Uterus (tissue), 4 donors: ENCODE results near the gene CISD2. TPM values are rescaled to one million over a fixed set of nuclear protein-coding genes. Genes with fewer than 3 reads are reported as not detected.

ENCODE experiments used
- DNase-seq, 2 donors: peaks; one replicate each; pipeline ENCODE4 v3.0.0-alpha.2; 2019 to 2020
- H3K27ac ChIP-seq, 2 donors: fragments of 200-600 bp; sonication (generic); 1 replicate in 1 of 2; 2 replicates in 1 of 2; pipeline ENCODE4 v1.5.1; 2016 to 2018
- H3K27me3 ChIP-seq, 2 donors: fragments of 200-600 bp; sonication (generic); one replicate each; pipeline ENCODE4 v1.5.1; 2018 to 2019; ENCODE audit warnings: control low read depth in 1 of 2
- H3K36me3 ChIP-seq, 2 donors: fragments of 200-600 bp; sonication (generic); one replicate each; pipeline ENCODE4 v1.5.1; 2019; ENCODE audit warnings: control low read depth in 1 of 2
- H3K4me1 ChIP-seq, 2 donors: fragments of 200-600 bp; sonication (generic); one replicate each; pipeline ENCODE4 v1.5.1; 2018 to 2019; ENCODE audit warnings: control low read depth in 1 of 2
- H3K4me3 ChIP-seq, 2 donors: fragments of 200-600 bp; sonication (generic); 1 replicate in 1 of 2; 2 replicates in 1 of 2; pipeline ENCODE4 v1.5.1; 2018 to 2019; ENCODE audit warnings: mild to moderate bottlenecking in 1 of 2
- H3K9me3 ChIP-seq, 2 donors: fragments of 200-600 bp; sonication (generic); one replicate each; pipeline ENCODE4 v1.5.1; 2019; ENCODE audit warnings: control low read depth in 1 of 2
- POLR2A ChIP-seq, 2 donors: fragments of 450-650 bp; IDR thresholded peaks; one replicate each; pipeline ENCODE4 v1.6.1; 2016; ENCODE audit warnings: antibody characterized with exemption in 2 of 2, mild to moderate bottlenecking in 1 of 2, moderate library complexity in 1 of 2
- intact Hi-C: fragments of 100-400 bp; cut with DNase I; formaldehyde crosslinking; loops from one replicate; pipeline ENCODE4 v1.15.1; 2023; ENCODE audit warnings: low total_unique reads
- total RNA-seq, 4 donors: library from RNA; depleted of rRNA in 3 of 4; stranded (reverse); fragments of >200 nt in 3 of 4; gene quantifications; one replicate each; pipeline versions ENCODE4 v1.1.0 to v1.2.4, GENCODE V29; 2014 to 2023
- TF ChIP-seq, protein P1 (sequence below), 4 experiments: fragments of 200-600 bp in 2 of 4; fragments of 450-650 bp in 2 of 4; sonication (generic) in 2 of 4; IDR thresholded peaks; one replicate each; pipeline ENCODE4 v1.5.1; 2016 to 2019; ENCODE audit warnings: antibody characterized with exemption in 4 of 4, mild to moderate bottlenecking in 2 of 4, moderate library complexity in 1 of 4
- donor health status: DM: yes; HTN: yes; CAD: no.

Gene CISD2
- total RNA-seq, 4 donors from 2014 or later, result 3.8 to 30.0 (median 19.4) TPM

DNA sequence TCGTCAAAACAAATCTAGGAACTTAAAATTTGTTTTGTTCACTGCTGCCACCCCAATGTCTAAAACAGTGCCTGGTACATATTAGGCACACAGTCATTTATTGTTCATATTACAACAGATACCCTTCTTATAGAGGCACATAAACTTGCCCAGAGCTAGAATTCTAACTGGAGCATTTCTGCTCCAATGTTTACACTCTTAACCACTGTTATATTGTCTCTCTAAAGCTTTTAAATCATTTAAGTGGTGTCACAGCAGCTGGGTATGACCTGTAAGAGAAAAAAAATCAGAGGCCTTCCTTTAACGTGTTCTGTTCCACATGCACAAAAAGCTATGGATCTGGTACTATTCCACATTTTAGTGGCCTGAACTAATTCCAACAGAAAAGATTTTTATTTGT, 44.4 kb upstream of the CISD2 start:
- H3K36me3 ChIP-seq, result no peaks in the 10 kb centered on the region
- intact Hi-C loops, result loop anchor here (10.0 kb wide), 1 partner anchor 60 kb away; the partner anchor contains the start of gene MANBA
- no peaks in the 10 kb centered on the region for H3K27me3 ChIP-seq
- no peaks in the 10 kb centered on the region for H3K9me3 ChIP-seq
- peaks cover 0 to 4% of the 10 kb centered on the region in 2 donors for H3K4me1 ChIP-seq
- no peak for DNase-seq
- TF ChIP-seq POLR2A (IDR thresholded peaks at IDR 0.05), result no peak
- TF ChIP-seq, protein P1, sequence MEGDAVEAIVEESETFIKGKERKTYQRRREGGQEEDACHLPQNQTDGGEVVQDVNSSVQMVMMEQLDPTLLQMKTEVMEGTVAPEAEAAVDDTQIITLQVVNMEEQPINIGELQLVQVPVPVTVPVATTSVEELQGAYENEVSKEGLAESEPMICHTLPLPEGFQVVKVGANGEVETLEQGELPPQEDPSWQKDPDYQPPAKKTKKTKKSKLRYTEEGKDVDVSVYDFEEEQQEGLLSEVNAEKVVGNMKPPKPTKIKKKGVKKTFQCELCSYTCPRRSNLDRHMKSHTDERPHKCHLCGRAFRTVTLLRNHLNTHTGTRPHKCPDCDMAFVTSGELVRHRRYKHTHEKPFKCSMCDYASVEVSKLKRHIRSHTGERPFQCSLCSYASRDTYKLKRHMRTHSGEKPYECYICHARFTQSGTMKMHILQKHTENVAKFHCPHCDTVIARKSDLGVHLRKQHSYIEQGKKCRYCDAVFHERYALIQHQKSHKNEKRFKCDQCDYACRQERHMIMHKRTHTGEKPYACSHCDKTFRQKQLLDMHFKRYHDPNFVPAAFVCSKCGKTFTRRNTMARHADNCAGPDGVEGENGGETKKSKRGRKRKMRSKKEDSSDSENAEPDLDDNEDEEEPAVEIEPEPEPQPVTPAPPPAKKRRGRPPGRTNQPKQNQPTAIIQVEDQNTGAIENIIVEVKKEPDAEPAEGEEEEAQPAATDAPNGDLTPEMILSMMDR (IDR thresholded peaks at IDR 0.05), result no peak
- H3K27ac ChIP-seq, result peak overlapping the region; percentile 98 to 99
- H3K4me3 ChIP-seq, result peak overlapping the region; percentile 60 to 85

DNA sequence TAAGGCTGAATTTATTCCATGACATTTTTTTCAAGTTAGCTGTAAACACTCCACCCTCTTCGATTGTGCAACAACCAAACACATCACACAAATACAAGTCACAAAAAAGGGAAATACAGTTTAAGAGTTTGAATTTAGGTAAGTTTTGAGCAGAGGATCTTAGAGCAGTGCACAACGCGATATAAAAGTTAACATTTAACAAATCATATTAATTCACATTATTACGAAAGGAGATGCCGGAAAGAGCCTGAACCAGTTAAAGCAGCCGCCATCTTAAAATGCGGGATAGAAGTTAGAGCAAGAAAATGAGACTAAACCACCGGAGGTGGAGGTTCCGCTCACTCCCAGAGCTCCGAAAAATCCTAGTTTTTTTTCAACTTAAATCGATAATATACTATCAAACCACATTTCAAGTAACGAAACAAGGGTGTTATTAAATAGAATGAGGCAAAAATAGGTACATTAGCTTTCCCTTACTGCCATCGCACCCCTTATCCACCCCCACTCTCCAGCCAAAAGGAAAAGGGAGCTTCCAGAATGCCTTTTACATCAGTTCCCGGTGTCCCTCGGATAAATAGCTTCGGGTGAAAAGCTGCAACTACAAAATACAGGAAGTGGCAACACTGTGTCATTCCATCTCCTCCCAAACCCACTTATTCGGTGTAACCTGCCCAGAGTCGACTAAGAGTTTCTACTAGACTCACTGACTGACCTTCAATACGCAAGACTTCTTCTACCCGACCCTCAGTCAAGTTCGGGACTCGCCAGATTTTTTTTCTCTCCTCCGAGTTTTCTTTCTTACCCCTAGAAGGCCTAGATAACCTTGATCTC, 43.3 kb upstream of the CISD2 start:
- Histone ChIP-seq H3K4me1 (peaks cover 0 to 4% of the 10 kb centered on the region in 2 donors), H3K9me3 (no peaks in the 10 kb centered on the region), H3K4me3 (peak overlapping the region; percentile 60 to 85), H3K27me3 (no peaks in the 10 kb centered on the region), H3K36me3 (no peaks in the 10 kb centered on the region), H3K27ac (peak overlapping the region; percentile 98 to 99)
- intact Hi-C loops, result loop anchor here (2.0 to 10.0 kb wide), 2 partner anchors 43 to 61 kb away; partner anchors contain the start of genes CISD2 and MANBA
- peak in 1 of 2 donors; percentile 32 for DNase-seq
- TF ChIP-seq, protein P1 (IDR thresholded peaks at IDR 0.05), result no peak
- TF ChIP-seq POLR2A (IDR thresholded peaks at IDR 0.05), result no peak

DNA sequence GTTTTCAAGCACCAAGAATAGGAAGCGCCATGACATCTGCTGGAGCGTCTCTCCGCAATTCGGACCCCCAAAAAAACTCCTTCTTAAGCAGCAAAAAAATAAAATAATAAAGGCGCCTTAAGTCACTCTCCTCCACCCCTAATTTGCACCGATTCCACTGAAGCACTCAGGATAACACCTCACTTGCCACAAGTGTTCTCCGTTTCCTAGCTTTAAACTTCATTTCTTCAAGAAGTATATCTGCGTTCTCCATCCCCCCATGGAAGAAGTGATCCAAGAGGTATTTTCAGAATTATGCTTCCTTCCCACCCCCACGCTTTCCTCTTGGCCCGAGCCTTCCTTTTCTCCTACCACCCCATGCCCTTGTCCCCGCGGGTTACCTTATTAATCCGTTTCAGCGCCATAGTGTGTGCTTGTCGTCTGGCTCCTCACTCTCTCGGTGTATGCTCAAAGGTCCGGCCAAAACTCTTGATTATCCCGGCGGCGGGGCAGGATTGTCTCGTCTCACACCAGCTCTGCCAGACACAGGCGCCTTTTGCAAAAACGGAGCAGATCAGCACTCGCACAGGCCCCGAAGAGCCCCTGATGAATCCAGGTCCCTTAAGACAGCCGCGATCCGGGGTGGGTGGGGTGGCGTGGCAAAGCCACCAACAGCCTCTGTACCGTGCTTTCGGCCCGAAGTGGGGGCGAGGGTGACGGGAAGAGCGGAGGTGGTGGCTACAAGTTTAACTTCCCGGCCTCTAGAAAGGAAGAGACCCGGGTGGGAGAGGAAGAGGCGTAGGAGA, 42.5 kb upstream of the CISD2 start:
- H3K9me3 ChIP-seq, result no peaks in the 10 kb centered on the region
- no peaks in the 10 kb centered on the region for H3K36me3 ChIP-seq
- TF ChIP-seq, protein P1 (IDR thresholded peaks at IDR 0.05), result no peak
- no peak for TF ChIP-seq POLR2A (IDR thresholded peaks at IDR 0.05)
- H3K27me3 ChIP-seq, result no peaks in the 10 kb centered on the region
- H3K4me3 ChIP-seq, result peak overlapping the region; percentile 60 to 85
- H3K27ac ChIP-seq, result peak overlapping the region; percentile 98 to 99
- intact Hi-C loops, result loop anchor here (2.0 to 10.0 kb wide), 2 partner anchors 43 to 61 kb away; partner anchors contain the start of genes CISD2 and MANBA
- no peak for DNase-seq
- peaks cover 0 to 4% of the 10 kb centered on the region in 2 donors for H3K4me1 ChIP-seq

DNA sequence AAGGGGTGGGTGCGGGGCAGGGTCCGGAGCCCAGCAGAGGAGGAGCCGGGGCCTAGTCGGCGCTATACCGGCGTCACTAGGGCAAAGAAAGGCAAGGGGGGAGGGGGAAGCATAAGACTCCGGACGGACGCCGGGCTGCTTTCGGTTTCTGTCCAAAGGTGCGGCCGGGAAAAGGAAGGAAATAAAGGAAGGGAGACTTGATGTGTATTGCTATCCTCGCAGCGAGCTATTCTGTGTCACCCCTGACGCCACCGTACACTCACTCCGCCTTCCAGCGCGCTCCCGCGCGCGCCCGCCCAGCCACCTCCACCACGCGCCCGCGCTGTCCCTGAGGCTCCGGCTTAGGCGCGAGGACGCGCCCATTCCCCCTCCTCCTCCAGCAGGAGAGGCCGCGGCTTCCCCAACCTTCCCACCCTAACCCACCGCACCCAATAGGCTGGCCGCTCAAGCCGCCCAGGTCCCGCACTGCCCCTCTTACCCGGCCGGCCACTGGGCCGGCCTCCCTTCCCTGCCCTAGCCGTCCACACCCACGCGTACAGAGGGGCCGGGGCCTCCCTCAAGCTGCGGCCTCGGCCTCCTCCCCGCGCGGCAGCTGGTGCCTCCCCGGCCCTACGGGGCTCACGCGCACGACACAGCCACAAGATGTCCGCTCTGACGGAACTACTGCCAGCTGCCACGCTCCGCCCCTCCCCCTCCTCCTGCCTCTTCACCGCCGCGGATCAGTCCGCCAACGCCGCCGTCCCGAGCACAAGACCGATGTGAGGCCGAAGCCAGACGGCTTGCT, 41.7 kb upstream of the CISD2 start, which contains the start of gene UBE2D3:
Gene UBE2D3, minus strand, starts transcription at position 662 of the 784 bp plus-strand sequence. CDS start 1,043 bp downstream, outside the sequence.
- peak within 1 kb of the TSS; percentile 60 to 85 for H3K4me3 ChIP-seq
- no peaks in the 10 kb centered on the region for H3K9me3 ChIP-seq
- TF ChIP-seq, protein P1 (IDR thresholded peaks at IDR 0.05), result no peak
- peak; percentile 50 to 88 for TF ChIP-seq POLR2A (IDR thresholded peaks at IDR 0.05)
- peaks cover 0 to 4% of the 10 kb centered on the region in 2 donors for H3K4me1 ChIP-seq
- H3K36me3 ChIP-seq, result no peaks in the 10 kb centered on the region
- H3K27ac ChIP-seq, result peak within 1 kb of the TSS; percentile 98 to 99
- H3K27me3 ChIP-seq, result no peaks in the 10 kb centered on the region
- peak; percentile 95 to 96 for DNase-seq
- intact Hi-C loops, result loop anchor here (2.0 to 10.0 kb wide), 2 partner anchors 42 to 62 kb away; partner anchors contain the start of genes CISD2 and MANBA
